Anterior cingulate cortex (tissue), 58 donors: ENCODE measurements around the gene GRHL1.

Source experiments
- DNase-seq, 58 donors: peaks; one replicate each; lab custom pipeline; 2025; lab: John Stamatoyannopoulos, UW

Gene GRHL1

DNA sequence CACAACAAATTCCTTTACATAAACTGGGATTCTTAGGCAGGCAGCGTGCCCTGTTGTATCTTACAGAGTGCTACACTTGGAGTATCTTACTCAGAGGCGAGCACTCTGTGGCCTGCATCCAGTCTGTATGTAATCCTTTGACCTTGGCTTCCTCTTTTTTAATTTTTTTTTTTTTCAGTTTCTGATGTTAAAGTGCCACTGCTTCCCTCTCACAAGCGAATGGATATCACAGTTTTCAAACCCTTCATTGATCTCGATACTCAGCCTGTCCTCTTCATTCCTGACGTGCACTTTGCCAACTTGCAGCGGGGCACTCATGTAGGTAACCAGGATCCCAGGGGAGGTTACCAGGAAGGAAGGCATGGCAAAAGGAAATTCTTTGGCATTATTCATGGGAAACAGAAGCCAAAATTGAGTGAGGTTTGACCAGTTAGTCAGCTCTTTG, 40.4 kb downstream of the GRHL1 start:
- DNase-seq = no peak

DNA sequence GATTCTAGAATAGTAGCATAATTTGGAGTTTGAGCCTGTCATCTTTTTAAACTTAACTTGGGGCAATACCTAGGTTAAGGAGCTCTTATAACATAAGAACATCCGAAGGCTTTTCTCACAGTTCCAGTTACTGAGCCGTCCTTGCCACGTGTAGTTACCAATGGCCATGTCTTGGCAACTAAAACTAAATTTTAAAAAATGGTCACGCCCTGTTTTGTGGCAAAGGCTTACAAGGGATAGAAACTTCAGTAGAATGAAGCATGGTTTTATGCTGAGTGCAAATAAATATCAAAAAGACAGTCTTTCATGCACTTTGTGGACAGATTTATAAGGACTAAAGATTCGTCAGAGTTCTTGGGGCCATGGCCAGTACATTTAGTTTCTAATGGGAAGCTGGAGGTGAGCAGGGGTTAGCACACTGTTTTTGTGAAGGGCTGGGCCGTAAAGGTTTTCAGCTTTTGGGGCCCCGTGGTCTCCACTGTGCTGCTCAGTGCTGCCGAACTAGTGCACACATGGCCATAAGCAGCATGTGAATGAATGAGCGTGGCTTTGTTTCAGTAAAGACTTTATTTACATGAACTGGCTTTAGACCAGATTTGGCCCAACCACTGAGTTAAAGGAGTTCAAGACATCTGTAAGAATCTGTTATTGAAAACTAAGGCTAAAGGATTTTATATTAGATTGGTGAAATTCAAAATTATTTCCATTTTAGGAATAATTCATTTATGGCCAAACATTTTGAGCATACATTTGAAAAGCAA, 41.1 kb downstream of the GRHL1 start:
- DNase-seq = no peak

DNA sequence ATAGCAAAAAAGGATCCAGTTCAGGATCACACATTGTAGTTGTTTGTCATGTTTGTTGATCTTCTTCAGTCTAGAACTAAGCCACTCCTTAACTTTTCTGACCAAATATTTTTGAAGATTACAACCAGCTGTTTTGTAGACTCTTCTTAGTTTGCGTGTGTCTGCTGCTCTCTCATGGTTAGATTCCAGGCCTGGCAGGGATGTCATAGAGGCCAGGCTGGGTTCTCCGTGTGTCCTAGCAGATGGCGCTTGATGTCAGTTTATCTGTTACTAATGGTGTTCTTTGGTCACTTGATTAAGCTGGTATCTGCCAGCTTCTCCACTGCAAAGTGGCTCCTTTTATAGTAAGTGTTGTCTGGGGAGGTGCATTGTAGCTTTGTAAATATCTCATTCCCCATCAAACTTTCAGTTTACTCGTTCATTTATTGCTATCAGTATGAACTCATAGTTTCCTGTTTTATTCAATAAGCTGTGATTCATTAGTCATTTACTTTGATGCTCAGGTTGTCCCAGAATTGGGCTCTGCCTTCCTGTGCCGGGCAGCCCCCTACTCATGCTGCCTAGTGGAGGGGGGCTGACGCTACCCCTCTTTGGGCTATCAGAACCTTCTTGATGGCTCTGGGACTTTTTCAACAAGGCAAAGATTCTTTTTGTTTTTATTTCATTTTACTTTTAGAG, 42.1 kb downstream of the GRHL1 start:
- DNase-seq = no peak

DNA sequence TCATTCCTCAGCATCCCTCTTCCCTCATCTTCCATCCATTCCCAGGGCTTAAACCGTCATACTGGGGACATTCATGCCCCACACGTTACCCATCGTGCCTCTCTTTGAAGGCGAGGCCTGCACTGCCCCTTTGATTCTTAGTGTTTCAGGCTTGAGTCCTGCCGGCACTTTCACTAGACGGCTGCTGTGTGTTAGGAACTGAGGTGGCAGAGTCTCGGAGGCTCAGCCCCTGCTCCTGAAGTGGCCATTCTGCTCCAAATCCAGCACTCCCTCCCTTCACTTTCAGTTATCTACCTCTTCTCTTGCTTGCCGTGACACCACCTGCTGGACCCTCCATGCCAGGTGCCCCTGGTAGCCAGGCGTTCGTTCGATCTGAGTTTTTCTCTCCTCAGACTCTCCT, 43.0 kb downstream of the GRHL1 start:
- DNase-seq = no peak

DNA sequence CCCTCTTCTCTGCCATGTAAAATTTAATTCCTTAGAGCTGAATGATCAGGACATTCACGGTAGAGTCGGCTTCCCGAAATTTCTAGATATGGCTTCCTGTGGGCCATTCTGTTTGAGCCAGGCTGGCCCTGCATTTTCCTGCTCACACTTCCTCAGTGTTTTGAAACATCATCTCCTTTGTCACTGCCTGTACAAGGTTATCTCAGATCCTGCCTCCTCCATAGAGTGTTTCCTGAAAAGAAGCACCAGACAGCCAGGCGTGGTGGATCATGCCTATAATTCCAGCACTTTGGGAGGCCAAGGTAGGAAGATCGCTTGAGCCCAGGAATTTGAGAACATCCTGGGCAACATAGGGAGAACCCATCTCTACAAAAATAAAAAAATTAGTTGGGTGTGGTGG, 43.6 kb downstream of the GRHL1 start:
- no peak for DNase-seq

DNA sequence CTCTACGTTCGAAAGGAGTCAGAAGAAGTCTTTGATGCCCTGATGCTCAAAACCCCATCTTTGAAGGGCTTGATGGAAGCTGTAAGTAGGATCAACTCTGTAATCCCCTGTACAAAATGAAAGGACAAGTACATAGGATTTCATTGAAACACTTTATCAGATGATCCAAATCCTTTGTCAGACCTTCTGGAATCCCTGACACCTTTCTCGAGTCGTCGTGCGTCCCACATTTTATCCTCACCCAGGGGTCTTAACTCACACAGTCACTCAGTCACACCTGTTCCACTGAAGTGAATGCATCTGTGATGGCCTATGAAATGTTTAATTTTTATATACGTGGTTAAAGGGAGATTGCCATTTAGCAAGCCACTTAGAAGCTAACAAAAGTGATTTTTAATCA, 44.8 kb downstream of the GRHL1 start:
- DNase-seq = no peak

DNA sequence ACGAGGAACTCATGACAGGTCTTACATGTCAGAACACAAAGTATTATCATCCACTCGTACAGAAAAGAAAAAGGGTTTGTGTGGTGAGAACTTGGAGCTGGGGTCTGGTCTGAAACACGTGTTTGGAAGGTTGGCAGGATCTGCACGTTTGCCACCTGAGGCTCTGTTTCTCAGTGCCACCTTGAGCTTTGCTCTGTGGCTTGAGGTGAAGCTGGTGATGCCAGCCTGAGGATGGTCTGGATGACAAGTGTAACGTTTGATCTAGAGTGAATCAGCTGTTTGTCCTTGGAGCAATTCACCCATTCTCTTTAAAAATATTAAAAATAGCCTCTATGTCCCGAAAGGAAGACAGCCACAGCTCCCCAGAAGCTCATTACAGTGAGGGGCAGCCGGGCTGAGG, 46.4 kb downstream of the GRHL1 start:
- DNase-seq = no peak

DNA sequence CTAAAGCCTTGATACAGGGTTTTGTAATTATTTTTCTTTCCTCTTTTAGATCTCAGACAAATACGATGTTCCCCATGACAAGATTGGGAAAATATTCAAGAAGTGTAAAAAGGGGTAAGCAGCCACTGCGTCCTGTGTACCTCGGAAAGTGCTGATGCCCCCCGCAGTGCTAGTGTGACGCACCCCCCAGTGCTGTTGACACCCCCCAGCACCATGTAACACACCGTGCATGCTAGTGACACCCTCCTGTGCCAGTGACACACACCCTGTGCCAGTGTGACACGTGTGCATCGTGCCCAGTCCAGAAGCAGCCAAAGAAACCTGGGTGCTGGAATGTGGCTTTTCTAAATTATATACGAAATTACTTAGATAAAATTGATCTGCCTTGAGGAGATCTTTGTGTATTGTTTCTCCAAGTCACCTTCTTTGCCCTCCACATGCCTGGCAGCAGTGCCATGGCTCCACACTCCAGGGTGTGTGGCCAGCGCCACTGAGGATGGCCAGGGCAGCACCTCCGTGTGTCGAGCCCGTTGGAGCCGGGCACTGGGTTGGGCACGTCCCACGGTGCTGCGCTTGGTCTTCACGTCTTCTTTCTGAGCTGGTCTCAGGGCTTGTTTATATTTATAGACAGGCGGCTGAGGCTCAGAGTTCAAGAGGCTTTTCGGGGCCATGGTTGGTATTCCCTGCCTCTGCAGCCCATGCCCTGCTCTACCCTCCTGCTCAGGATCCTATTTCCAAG, 47.6 kb downstream of the GRHL1 start:
- DNase-seq = no peak

DNA sequence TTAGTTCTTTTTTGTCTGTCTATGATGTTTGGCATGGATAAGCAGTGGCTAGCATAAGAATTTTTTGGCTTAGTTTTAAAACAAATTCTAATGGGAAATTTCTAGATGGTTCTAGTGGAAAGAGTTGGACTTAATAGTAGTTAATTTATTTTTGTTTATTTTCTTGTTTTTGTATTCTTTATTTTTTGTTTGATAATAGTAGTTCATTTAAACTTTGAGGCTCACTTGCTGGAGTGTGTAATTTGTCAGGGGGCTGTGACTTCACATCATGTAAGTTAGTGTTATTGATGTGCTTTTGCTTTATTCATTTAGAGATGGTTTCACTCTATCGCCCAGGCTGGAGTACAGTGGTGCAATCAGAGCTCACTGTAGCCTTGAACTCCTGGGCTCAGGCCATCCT, 48.2 kb downstream of the GRHL1 start:
- DNase-seq = no peak

DNA sequence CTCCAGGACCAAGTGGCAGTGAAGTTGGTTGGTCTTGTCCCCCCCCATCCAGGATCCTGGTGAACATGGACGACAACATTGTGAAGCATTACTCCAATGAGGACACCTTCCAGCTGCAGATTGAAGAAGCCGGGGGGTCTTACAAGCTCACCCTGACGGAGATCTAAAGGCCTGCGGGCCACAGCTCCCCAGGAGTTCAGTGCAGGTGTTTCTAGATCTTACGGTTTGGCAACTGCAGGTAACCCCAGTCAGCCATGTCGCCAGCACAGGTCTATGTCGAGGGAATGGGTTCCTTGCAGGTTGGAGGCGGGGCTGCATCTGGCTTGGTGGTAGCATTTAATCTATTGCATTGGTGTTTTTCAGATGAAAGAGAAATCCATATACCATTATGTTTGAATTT, 49.0 kb downstream of the GRHL1 start:
- no peak for DNase-seq

DNA sequence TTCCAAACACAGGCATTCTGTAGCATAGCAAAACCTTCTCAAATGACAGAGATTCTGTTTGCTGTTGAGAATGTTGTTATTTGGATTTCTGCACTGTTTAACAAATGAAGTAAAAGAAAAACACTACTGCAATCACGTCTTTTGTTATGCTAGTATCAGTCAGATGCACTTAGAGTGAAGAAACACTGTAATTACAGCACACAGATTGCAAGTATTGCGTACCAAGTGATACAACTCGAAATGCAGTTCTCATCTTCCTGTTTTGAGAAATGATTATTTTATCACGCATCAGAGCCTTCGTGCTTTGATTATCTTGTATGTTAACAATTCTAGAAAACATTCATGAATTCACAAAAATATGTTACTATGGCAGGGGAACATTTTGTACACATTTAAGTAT, 50.1 kb downstream of the GRHL1 start:
- no peak for DNase-seq

DNA sequence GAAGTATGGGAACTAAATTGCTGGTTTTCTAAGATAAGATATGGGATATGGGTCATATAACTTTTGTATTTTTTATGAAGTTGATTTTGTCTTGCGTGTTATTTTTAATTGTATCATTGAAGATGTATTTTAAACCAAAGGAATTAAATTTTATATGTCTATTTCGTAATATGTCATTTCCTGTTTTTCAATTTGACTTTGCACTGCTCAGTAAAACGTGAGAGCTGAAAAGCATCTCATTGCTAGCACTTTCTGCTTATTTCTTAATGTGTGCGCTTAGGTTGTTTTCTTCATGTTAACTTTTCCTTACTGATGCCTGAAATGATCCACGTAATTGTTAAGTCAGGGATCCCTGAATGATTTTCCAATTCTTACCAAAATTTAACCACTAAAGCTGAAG, 50.6 kb downstream of the GRHL1 start:
- DNase-seq = no peak

DNA sequence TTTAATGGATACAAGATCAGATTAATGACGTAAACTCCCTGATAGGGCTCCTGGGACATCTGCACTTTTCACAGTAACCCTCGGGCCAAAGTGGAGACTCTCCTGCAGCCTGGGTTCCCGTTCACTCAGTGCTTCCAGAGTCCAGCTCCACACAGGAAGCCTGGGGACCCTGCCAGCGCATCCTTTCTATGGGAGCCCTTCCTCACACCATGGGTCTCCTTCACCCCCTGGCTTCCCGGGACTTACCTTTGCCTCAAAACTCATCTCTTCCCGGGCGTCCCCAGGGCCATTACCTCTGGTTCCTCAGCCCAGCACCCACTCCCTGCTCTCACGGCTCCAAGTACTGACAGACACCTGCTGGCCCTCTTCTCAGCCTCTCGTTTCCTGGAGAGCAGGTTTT, 51.2 kb downstream of the GRHL1 start:
- DNase-seq = no peak

DNA sequence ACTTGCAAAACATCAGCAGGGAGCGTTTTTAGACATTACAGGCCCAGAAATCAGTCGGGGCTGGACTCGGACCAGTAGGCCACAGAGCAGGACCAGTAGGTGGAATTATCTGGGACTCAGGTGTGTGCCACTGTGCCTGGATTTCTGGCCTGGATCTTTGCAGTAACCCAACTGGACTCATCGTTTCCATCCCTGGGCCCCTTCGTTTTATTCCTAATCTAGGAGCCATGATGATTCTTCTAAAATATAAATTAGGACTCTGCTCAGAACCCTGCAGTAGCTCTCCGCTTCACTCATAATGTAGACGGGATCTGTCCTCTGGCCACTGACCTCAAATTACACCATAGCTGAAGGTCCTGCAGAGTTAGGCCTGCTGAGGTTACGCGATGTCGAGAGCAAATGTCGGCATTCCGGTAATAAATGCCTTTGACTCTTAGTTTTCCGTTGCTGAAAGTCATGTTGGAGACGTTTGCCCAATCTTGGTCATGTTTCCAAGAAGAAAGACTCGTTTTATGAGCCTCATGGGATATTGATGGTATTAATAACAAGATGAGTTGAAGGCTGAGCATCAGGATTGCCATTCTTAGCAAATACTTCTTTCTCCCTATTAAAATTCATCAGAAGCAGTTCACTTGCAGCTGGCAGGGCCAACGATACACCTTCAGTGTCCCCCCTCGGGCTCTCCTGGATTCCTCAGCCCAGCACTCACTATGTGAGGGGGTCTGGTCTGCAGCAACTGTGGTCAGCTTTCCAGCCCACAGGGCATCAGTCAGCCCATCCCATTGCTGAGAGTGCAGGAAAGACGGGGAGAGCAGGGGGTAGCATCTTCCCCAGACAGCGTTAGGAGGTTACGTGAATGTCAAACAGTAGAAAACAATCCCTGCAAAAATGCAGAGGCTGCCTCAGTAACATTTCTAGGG, 52.0 kb downstream of the GRHL1 start:
- DNase-seq = no peak

DNA sequence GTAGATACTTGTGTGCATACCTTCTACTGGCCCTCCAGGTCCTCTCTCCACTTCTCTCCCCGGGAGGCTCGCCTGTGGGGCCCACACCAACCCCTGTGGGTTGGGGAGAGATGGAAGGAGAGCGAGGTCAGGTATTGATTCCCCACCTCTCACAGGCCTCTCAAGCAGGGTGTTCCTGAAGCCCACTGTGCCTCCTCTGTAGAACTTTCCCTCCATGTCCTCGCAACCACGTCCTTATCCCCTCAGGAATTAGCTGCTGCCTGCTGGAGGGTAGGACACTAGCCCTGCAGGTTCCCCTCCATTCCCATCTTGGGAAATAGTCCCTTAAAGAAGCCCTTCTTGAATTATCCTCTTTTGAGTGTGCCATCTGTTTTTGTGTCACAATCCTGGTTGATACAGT, 52.9 kb downstream of the GRHL1 start:
- DNase-seq = no peak

DNA sequence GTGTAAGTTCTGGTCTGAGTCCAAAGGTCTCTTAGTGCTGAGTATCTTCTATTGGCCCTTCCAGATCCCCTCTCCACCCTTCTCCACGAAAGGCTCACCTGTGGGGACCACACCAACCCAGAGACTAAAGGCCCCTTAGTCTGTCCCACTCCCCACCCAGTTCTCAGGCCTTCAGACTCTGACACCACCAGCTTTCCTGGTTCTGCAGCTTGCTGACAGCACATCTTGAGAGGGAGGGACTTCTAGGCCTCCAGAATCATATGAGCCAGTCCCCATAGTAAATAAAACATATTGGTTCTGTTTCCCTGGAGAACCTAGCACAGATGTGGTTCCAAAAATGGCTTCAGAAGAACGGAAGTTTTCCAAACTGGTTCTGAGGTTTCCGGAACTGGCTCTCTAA, 53.3 kb downstream of the GRHL1 start:
- peak in 1 of 58 donors; percentile 11 for DNase-seq

DNA sequence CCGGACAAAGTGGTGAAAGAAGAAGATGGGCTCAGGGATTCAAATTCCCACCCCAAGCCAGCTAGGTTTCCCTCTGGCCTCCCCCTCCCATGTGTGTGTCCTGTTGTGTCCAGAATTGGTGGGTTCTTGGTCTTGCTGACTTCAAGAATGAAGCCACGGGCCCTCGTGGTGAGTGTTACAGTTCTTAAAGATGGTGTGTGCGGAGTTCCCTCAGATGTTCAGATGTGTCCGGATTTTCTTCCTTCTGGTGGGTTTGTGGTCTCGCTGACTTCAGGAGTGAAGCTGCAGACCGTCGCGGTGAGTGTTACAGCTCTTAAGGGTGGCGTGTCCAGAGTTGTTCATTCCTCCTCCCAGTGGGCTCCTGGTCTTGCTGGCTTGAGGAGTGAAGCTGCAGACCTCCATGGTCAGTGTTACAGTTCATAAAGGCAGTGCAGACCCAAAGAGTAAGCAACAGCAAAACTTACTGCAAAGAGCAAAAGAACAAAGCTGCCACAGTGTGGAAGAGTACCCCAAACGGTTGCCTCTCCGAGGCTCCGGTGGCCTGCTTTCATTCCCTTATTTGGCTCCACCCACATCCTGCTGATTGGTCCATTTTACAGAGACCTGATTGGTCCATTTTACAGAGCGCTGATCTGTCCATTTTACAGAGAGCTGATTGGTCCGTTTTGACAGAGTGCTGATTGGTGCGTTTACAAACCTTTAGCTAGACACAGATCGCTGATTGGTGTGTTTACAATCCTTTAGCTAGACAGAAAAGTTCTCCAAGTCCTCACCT, 54.2 kb downstream of the GRHL1 start:
- DNase-seq = no peak

DNA sequence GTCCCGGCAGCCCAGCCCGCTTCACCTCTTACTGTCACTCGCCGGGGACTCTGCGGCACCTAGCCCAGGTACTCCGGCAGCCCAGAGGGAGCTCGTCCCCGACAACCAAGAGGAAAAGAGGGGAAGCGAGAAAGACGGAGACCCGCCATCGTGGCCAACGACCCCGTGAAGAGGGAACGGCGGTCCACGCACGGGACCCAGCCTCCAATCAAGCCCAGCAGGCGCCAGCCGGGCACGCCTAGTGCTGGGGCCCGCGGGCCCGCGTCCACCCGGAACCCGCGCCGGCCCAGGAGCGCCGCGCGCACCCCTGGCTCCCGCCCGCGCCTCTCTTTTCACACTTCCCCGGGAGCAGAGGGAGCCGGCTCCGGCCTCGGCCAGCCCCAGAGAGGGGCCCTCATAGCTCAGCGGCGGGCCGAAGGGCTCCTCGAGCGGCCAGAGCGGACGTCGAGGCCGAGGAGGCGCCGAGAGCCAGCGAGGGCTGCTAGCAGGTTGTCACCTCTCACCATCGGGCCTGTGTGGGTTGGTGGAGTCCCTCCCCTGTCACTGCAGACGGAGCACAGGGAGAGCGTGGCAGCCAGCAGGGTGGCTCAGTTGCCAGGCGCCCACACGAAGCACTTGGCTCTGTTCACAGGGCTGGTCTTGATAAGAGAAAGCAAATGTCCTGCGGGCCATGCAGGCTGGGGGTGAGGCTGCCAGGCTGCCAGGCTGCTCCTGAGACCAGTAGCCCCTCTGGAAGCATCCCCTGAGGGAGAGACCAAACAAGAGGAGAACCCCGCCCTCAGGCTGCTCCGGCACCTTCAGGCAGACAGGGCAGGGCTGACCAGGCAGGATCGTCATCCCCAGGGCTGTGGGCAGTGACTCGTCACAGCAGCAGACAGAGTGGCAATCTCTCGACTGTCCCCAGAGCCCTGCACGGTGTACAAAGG, 55.0 kb downstream of the GRHL1 start:
- no peak for DNase-seq

DNA sequence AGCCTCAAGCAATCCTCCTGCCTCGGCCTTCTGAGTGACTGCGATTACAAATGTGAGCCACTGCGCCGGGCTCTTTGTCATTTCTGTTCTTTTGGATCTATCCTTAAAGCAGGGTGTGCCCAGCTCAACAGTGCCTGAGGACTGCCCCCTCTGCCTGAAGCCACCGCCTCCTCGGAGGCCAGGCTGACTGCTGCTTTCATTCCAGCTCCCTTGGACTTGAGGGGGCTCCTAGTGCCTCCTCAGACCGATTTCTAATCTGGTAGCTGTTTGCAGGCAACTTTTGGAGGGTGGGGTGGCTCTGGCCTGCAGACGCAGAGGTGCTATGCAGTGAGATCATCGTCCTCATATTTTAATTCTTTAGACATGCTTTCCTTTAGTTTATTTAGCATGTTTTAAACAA, 55.9 kb downstream of the GRHL1 start:
- no peak for DNase-seq
